HEK293 (cell line): ENCODE results near the gene HNRNPUL2.

ENCODE experiments used
- CTCF ChIA-PET: fragments of 350-600 bp; formaldehyde crosslinking; extraction: SDS; loops from one replicate; lab custom pipeline; 2021; ENCODE audit warnings: antibody characterized with exemption; lab: Yijun Ruan, JAX
- POLR2A ChIA-PET: fragments of 300-600 bp; formaldehyde crosslinking; extraction: SDS; loops from one replicate; lab custom pipeline; 2020; ENCODE audit warnings: antibody characterized with exemption, inconsistent platforms; lab: Yijun Ruan, JAX
- H3K27ac ChIP-seq: fragments of 200-500 bp; sonication (Bioruptor generic); 2 replicates; pipeline ENCODE4 v1.5.1; 2014; ENCODE audit warnings: low read depth, low read length, control low read depth, inconsistent platforms; ENCODE audit errors: extremely low read depth
- H3K36me3 ChIP-seq, 2 experiments: fragments of 200-500 bp in 1 of 2; sonication (Bioruptor generic) in 1 of 2; 1 replicate in 1 of 2; 2 replicates in 1 of 2; pipeline ENCODE4 v1.5.1; 2014 to 2017; ENCODE audit warnings: inconsistent platforms in 2 of 2, low read length in 2 of 2; ENCODE audit not compliant: control insufficient read depth in 2 of 2, insufficient read depth in 1 of 2
- H3K4me1 ChIP-seq: fragments of 200-500 bp; sonication (Bioruptor generic); 2 replicates; pipeline ENCODE4 v1.5.1; 2014; ENCODE audit warnings: mild to moderate bottlenecking, low read length, inconsistent platforms; ENCODE audit not compliant: control insufficient read depth, insufficient read depth
- H3K4me3 ChIP-seq: 2 replicates; pipeline ENCODE4 v1.5.1; 2011; ENCODE audit warnings: low read depth, mild to moderate bottlenecking, control low read depth, low read length, moderate library complexity
- H3K9me3 ChIP-seq: fragments of 200-500 bp; sonication (Bioruptor generic); 2 replicates; pipeline ENCODE4 v1.5.1; 2014; ENCODE audit warnings: low read depth, low read length, inconsistent platforms; ENCODE audit not compliant: control insufficient read depth, insufficient read depth
- EGR2 ChIP-seq: fragments of 450-650 bp; formaldehyde crosslinking; IDR thresholded peaks from 2 replicates; pipeline ENCODE4 v1.5.1; 2016; ENCODE audit warnings: low read depth, missing biosample characterization, missing genetic modification characterization
- FEZF1 ChIP-seq: fragments of 450-650 bp; formaldehyde crosslinking; IDR thresholded peaks from 2 replicates; pipeline ENCODE4 v1.5.1; 2016; ENCODE audit warnings: missing biosample characterization, missing genetic modification characterization
- HOXC10 ChIP-seq: sonication (generic); formaldehyde crosslinking; IDR thresholded peaks from 2 replicates; pipeline ENCODE4 v1.8.1; 2023; ENCODE audit warnings: mild to moderate bottlenecking, missing genetic modification reagents
- KLF16 ChIP-seq: fragments of 450-650 bp; formaldehyde crosslinking; IDR thresholded peaks from 2 replicates; pipeline ENCODE4 v1.5.1; 2017; ENCODE audit warnings: missing biosample characterization, missing genetic modification characterization
- KLF7 ChIP-seq: fragments of 450-650 bp; formaldehyde crosslinking; IDR thresholded peaks from 2 replicates; pipeline ENCODE4 v1.5.1; 2016; ENCODE audit warnings: missing biosample characterization, missing genetic modification characterization, borderline replicate concordance
- PRDM1 ChIP-seq: fragments of 450-650 bp; formaldehyde crosslinking; IDR thresholded peaks from 2 replicates; pipeline ENCODE4; 2016; ENCODE audit warnings: missing biosample characterization, missing genetic modification characterization
- TCF7L2 ChIP-seq: IDR thresholded peaks from 2 replicates; pipeline ENCODE4 v1.6.1; 2011; ENCODE audit warnings: low read depth, mild to moderate bottlenecking, inconsistent platforms, low read length, moderate library complexity, borderline replicate concordance
- ZEB2 ChIP-seq: fragments of 450-650 bp; formaldehyde crosslinking; IDR thresholded peaks from 2 replicates; pipeline ENCODE4 v1.5.1; 2016; ENCODE audit warnings: missing biosample characterization, missing genetic modification characterization
- ZFP3 ChIP-seq: fragments of 450-650 bp; formaldehyde crosslinking; IDR thresholded peaks from 2 replicates; pipeline ENCODE4 v1.5.1; 2016; ENCODE audit warnings: low read depth, missing biosample characterization, missing genetic modification characterization
- ZFP37 ChIP-seq: fragments of 450-650 bp; formaldehyde crosslinking; IDR thresholded peaks from 2 replicates; pipeline ENCODE4 v1.5.1; 2016; ENCODE audit warnings: missing biosample characterization, missing genetic modification characterization
- ZNF174 ChIP-seq: fragments of 450-650 bp; formaldehyde crosslinking; IDR thresholded peaks from 2 replicates; pipeline ENCODE4 v1.5.0; 2017; ENCODE audit warnings: missing biosample characterization, mild to moderate bottlenecking, missing genetic modification characterization
- ZNF23 ChIP-seq: fragments of 450-650 bp; formaldehyde crosslinking; IDR thresholded peaks from 2 replicates; pipeline ENCODE4 v1.5.1; 2016; ENCODE audit warnings: missing biosample characterization, missing genetic modification characterization, borderline replicate concordance
- ZNF335 ChIP-seq: fragments of 450-650 bp; formaldehyde crosslinking; conservative IDR thresholded peaks from 2 replicates; pipeline ENCODE4 v1.5.1; 2016; ENCODE audit warnings: missing biosample characterization, missing genetic modification characterization
- ZNF394 ChIP-seq: fragments of 450-650 bp; formaldehyde crosslinking; IDR thresholded peaks from 2 replicates; pipeline ENCODE4 v1.5.1; 2016; ENCODE audit warnings: missing biosample characterization, missing genetic modification characterization, mild to moderate bottlenecking, moderate library complexity, borderline replicate concordance
- ZNF514 ChIP-seq: fragments of 450-650 bp; formaldehyde crosslinking; IDR thresholded peaks from 2 replicates; pipeline ENCODE4 v1.5.1; 2016; ENCODE audit warnings: missing biosample characterization, missing genetic modification characterization
- ZNF768 ChIP-seq: fragments of 450-650 bp; formaldehyde crosslinking; IDR thresholded peaks from 2 replicates; pipeline ENCODE4 v1.5.1; 2018; ENCODE audit warnings: missing biosample characterization, mild to moderate bottlenecking, missing genetic modification characterization
- ZNF777 ChIP-seq: fragments of 450-650 bp; formaldehyde crosslinking; IDR thresholded peaks from 2 replicates; pipeline ENCODE4 v1.5.1; 2017; ENCODE audit warnings: missing biosample characterization, missing genetic modification characterization, borderline replicate concordance
- TF ChIP-seq, protein P1 (sequence below): fragments of 450-650 bp; formaldehyde crosslinking; optimal IDR thresholded peaks from 2 replicates; pipeline ENCODE3; 2016; ENCODE audit warnings: missing biosample characterization, mild to moderate bottlenecking, missing genetic modification characterization
- TF ChIP-seq, protein P2 (sequence below): fragments of 450-650 bp; formaldehyde crosslinking; IDR thresholded peaks from 2 replicates; pipeline ENCODE4; 2016; ENCODE audit warnings: missing biosample characterization, missing genetic modification characterization
- TF ChIP-seq, protein P3 (sequence below): IDR thresholded peaks from 2 replicates; pipeline ENCODE4 v1.6.1; 2011; ENCODE audit warnings: mild to moderate bottlenecking, low read depth, low read length, borderline replicate concordance
- TF ChIP-seq, protein P4 (sequence below): fragments of 450-650 bp; formaldehyde crosslinking; IDR thresholded peaks from 2 replicates; pipeline ENCODE4 v1.5.1; 2016; ENCODE audit warnings: missing biosample characterization, missing genetic modification characterization, low read depth
- TF ChIP-seq, protein P5 (sequence below): fragments of 450-650 bp; formaldehyde crosslinking; IDR thresholded peaks from 2 replicates; pipeline ENCODE4 v1.5.1; 2016; ENCODE audit warnings: missing biosample characterization, missing genetic modification characterization

The HNRNPUL2 gene

DNA sequence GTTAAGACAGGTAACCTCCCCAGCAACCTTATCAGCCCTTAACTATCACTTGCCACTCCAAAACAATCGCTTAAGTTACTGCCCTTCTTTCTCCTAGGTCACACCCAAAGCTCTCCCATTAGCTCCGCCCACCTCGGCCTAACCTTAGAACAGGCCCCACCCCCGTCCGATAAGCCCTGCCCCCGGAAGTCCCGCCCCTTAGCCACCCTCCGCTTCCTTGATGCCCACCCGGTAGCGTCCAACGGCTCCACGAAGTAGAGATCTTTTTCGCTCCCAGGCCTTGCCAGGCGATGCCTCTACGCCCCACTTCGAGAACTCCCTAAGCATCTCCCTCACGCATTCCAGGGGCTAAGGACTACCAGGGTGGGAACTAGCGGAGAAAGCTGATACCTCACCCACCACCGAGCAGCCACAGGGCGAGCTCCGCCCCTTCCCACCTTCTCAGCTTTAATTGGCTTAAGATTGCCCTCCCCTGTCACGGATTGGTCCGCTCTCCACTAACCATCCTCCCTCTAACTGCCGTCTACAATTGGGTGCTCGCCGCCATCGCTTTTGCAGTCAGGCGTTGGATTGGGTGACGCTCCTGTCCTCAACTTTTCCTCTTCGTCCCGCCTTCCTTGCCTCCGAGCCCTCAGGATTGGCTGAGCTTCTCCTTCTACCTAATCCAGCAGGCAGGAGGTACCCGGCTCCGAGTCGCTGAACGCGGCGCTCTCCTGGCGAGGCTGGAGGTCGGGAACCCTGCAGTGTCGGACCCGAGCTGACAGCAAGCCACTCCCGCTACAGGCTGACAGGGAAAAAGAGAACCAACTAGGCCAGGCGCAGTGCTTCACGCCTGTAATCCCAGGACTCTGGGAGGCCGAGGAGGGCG is 26.7 kb upstream of the HNRNPUL2 start, which contains the start of gene ZBTB3 (continued):
- no peak for TF ChIP-seq ZEB2
- peak; percentile 73 for TF ChIP-seq KLF16 (tag by site-specific recombination)
- TF ChIP-seq PRDM1 (tag by site-specific recombination) = peak; percentile 11; the same call in 1 of the 2 replicates
- TF ChIP-seq TCF7L2 = no peak
- 0 out of 2 replicates have a peak, but pooled peaks have one; percentile 92 for TF ChIP-seq HOXC10
- TF ChIP-seq ZNF335 (tag by site-specific recombination) = peak; percentile 48
- no peak for TF ChIP-seq ZNF777 (tag by site-specific recombination)
- TF ChIP-seq ZFP37 (tag by site-specific recombination) = no peak
- TF ChIP-seq, protein P1, sequence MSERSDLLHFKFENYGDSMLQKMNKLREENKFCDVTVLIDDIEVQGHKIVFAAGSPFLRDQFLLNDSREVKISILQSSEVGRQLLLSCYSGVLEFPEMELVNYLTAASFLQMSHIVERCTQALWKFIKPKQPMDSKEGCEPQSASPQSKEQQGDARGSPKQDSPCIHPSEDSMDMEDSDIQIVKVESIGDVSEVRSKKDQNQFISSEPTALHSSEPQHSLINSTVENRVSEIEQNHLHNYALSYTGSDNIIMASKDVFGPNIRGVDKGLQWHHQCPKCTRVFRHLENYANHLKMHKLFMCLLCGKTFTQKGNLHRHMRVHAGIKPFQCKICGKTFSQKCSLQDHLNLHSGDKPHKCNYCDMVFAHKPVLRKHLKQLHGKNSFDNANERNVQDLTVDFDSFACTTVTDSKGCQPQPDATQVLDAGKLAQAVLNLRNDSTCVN (tag by site-specific recombination) = no peak
- TF ChIP-seq, protein P2, sequence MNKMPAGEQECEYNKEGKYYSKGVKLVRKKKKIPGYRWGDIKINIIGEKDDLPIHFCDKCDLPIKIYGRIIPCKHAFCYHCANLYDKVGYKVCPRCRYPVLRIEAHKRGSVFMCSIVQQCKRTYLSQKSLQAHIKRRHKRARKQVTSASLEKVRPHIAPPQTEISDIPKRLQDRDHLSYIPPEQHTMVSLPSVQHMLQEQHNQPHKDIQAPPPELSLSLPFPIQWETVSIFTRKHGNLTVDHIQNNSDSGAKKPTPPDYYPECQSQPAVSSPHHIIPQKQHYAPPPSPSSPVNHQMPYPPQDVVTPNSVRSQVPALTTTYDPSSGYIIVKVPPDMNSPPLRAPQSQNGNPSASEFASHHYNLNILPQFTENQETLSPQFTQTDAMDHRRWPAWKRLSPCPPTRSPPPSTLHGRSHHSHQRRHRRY (tag by site-specific recombination) = no peak
- no peak for TF ChIP-seq ZNF174 (tag by site-specific recombination)
- TF ChIP-seq FEZF1 = no peak
- TF ChIP-seq ZFP3 = no peak
- TF ChIP-seq KLF7 (tag by site-specific recombination) = no peak
- TF ChIP-seq, protein P3, sequence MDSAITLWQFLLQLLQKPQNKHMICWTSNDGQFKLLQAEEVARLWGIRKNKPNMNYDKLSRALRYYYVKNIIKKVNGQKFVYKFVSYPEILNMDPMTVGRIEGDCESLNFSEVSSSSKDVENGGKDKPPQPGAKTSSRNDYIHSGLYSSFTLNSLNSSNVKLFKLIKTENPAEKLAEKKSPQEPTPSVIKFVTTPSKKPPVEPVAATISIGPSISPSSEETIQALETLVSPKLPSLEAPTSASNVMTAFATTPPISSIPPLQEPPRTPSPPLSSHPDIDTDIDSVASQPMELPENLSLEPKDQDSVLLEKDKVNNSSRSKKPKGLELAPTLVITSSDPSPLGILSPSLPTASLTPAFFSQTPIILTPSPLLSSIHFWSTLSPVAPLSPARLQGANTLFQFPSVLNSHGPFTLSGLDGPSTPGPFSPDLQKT = no peak
- no peak for TF ChIP-seq ZNF23

DNA sequence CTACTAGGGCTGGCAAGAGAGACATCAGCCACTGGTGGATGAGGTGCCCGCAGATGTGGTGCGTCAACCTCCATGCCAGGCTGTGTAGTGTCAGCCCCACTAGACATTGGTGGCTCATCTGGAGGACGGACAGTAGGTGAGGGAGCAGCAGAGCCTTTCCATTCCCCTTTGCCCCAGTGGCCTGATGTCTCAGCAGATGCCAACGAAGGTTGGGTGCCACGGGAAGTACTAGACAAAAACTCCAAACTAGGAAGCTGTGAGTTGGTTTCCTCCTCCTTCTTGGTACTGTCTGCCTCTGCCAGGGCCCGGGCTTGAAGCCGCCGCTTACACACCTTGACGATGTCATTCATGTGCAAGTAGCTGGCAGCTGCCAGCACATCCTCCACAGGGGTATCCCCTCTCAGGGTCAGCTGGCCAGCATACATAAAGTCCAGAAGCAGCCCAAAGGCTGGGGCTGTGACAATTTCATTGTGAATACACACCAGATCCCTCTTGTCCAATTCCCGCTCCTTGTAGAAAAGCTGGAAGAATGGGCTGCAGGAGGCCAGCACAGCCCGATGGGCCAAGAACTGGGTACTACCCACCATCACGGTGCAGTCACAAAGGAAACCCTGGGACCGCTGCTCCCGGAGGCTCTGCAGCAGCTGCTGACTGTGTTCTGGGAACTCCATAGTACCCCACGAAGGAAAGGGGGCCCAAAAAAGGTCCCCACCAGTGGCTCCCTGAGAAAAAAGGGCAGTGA is 25.9 kb upstream of the HNRNPUL2 start:
- peaks cover 0 to 18% of the 10 kb centered on the region in 2 experiments; a peak in 2 of 3 replicates for H3K36me3 ChIP-seq
- H3K9me3 ChIP-seq = no peaks in the 10 kb centered on the region
- POLR2A ChIA-PET = interaction anchor here (0.6 to 3.4 kb wide), 41 partner anchors 7 to 179 kb away, joined by 3 to 137 read pairs (median 6); partner anchors contain the start of genes B3GAT3, BSCL2, C11orf98 and CSKMT
- H3K4me1 ChIP-seq = no peaks in the 10 kb centered on the region
- TF ChIP-seq, protein P4, sequence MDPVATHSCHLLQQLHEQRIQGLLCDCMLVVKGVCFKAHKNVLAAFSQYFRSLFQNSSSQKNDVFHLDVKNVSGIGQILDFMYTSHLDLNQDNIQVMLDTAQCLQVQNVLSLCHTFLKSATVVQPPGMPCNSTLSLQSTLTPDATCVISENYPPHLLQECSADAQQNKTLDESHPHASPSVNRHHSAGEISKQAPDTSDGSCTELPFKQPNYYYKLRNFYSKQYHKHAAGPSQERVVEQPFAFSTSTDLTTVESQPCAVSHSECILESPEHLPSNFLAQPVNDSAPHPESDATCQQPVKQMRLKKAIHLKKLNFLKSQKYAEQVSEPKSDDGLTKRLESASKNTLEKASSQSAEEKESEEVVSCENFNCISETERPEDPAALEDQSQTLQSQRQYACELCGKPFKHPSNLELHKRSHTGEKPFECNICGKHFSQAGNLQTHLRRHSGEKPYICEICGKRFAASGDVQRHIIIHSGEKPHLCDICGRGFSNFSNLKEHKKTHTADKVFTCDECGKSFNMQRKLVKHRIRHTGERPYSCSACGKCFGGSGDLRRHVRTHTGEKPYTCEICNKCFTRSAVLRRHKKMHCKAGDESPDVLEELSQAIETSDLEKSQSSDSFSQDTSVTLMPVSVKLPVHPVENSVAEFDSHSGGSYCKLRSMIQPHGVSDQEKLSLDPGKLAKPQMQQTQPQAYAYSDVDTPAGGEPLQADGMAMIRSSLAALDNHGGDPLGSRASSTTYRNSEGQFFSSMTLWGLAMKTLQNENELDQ (tag by site-specific recombination) = no peak
- TF ChIP-seq, protein P5, sequence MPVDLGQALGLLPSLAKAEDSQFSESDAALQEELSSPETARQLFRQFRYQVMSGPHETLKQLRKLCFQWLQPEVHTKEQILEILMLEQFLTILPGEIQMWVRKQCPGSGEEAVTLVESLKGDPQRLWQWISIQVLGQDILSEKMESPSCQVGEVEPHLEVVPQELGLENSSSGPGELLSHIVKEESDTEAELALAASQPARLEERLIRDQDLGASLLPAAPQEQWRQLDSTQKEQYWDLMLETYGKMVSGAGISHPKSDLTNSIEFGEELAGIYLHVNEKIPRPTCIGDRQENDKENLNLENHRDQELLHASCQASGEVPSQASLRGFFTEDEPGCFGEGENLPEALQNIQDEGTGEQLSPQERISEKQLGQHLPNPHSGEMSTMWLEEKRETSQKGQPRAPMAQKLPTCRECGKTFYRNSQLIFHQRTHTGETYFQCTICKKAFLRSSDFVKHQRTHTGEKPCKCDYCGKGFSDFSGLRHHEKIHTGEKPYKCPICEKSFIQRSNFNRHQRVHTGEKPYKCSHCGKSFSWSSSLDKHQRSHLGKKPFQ (tag by site-specific recombination) = no peak
- TF ChIP-seq HOXC10 (no peak), ZNF514 (no peak), ZNF768 (tag by site-specific recombination) (no peak), ZNF394 (tag by site-specific recombination) (no peak), EGR2 (tag by site-specific recombination) (no peak)
- CTCF ChIA-PET = interaction anchor here (0.9 to 2.7 kb wide), 6 partner anchors 16 to 110 kb away, joined by 3 to 11 read pairs (median 4); partner anchors contain the start of genes HNRNPUL2 and TMEM179B
- peak overlapping the region; percentile 32; the same call in 1 of the 2 replicates for H3K27ac ChIP-seq
- peak overlapping the region; percentile 21; the same call in 1 of the 2 replicates for H3K4me3 ChIP-seq
